Activated CD4-positive, CD25-positive, alpha-beta regulatory T cell treated with anti-CD3 and anti-CD28 coated beads, Interleukin-2, amount 50 U/mL, for 72 hours (primary cell): ENCODE measurements around the gene CHRM3.

Experiments used
- DNase-seq: peaks from one replicate; pipeline ENCODE4 v3.0.0; 2021

CHRM3 gene

DNA sequence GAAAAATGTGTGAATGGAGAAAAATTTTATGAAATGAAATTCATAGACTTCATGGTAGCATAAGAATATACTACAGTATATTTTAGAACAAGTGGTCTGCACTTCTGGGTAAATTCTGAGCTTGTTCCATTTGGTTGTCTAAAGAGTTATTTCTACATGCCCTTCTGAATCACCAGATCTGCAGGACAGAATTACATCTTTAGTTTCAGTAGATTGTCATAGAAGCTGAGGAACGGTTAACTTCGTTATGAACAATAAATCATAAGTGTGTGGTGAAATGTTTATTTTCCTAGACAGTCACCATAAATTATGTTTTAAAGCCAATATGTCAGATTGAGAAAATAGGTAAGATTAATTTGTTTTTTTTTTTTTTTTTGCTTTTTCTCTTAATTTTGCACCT, 30.9 kb downstream of the CHRM3 start:
- DNase-seq = no peak

DNA sequence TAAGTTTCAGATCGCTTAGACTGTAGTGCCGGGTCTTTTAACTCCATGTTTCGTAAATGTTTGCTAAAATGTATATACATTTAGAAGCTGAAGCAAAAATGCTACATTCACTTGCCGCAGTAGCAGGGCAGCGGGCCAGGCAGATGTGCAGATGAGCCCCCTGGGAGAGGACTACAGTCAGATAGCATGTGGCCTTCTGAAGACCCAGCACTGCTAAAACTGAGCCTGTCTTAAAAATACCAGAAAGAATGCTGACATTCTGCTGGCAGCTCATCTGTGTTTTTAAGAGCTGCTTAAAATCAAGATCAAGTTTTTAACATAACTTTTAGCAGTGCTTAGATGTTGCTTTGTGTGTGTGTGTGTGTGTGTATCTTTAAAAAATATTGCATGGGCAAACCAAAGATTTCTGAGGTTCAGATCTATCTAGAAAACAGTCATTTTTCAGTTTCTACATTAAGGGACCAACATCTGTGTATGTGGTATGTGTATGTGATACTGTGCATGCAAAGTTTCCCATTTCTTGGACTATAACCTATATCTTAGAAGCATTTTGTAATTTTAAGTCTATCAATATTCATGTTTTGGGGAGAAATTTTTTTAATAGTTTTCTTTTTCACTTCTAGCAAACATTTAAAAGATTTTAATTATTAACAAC, 31.7 kb downstream of the CHRM3 start:
- no peak for DNase-seq

DNA sequence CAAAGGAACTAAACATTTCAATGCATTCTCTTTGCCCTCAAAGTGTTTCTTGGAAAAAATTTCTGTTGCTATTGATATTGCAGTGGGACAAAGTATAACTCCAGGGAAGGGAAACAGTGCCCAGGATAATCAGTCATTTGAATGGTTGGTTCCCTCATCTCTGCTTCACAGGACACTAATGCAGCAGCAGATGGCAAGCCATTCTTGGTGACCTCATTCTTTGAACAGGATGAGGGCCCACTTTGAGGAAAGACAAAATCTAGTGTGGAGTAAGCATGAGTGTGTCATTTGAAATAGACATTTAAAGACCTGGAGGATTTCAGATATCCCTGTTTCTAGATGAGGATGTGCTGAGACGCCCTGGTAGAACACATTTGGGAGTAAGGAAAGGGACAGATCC, 32.3 kb downstream of the CHRM3 start:
- DNase-seq = no peak

DNA sequence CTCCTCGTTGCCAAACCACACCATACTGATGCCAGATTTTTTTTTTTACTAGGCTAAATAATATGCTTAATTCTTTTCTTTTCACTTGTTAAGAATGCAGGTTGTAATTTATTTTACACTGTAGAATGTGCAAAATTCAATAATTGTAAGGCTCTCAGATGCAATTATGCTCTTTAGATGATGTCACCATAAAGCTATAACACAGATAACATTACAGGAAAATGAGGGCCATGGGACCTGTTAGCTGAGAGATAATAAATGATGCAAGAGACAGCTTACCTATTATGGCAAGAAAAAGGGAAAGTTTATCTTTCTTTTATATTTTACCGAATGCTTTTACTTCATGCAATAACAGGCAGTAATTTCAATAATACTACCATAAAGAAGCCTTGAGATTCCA, 35.4 kb downstream of the CHRM3 start:
- DNase-seq = no peak

DNA sequence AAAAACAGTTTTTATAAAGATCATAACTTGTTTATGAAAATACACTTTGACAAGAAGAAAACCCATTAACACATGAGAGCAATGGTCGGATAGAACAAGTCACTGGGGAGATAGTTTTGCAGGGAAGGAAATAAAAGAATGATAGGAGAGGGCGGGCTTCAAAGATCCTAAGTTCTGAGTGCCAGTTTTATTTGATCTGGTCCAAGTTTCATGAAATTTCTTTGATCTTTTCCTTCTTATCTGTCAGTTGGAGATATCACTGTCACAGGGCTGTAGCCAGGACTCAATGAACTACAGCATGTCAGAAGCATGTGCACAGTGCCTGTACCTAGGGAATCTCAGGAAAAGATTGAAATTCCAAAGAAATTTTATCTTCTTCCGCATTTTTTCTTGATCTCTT, 36.5 kb downstream of the CHRM3 start:
- DNase-seq = no peak

DNA sequence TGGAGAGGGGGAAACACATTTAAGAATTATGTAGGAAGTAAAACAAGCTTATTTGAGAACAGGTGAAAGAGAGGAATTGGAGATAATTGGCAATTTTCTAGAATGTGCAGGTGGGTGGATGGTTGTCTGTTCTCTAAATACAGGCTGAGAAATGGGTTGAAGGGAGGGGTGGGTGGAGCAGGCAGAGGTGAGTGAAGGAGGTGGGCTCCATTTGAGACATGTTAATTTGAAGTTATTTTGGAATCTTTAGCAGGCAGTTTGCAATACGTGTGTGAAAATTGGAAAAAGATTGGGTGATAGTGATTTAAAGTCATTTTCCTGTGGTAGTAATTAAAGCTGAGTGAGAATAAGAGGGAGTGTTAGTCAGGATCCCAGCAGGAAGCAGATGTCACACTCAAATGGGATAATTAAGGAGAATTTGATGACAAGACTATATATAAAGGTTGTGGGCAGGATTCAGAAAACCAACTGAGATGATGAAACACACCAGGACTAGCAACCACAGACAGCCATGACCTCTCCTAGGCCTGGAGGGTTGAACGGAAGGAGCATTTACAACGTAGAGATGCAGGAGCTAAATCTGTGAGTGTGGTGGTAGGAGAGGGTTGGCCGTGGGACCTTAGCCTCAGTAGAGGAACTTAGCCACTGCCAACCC, 40.6 kb downstream of the CHRM3 start:
- DNase-seq = no peak

DNA sequence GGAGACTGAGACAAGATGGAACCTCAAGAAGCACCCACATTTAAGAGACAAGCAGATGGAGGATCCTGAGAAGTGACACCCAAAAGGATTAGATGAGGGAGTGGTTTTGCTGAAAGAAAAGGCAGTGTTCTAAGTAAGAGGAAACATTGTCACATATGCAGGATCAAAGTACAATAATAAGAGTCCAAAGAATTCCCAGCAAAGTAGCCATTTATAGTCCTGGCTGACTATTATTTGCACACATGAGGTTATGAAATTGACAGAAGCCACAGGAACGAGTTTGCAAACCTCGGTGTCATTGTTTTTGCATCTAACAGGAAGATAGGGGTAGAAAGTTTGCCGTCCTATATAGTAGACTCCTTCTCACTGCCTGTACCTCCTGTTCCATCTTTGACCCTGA, 41.3 kb downstream of the CHRM3 start:
- DNase-seq = no peak

DNA sequence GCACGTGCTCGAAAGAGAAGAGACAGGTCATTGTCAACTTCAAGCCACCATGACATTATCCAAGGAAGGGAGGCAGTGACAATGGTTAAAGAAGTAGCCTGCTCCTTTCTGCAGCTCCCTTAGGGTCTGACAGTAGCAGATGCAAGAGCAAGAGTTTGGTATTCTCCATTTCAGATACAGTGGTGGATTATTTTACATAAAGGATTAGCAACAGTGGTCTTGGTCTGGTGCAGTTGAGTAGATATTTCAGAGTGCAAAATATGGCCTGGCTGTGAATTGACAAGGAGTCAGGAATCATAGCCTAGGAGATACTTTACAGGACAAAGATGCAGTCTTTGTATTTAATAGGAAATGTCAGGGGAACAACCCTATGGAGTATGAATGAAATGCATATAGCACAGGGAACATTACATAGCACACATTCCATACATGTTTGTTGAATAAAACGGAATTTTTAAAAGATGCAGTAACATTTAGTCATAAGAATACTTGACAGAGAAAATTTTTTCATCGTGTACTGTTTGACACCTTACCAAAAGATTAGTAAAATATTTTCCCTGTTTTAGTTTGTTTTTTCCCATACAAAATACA, 41.8 kb downstream of the CHRM3 start:
- no peak for DNase-seq

DNA sequence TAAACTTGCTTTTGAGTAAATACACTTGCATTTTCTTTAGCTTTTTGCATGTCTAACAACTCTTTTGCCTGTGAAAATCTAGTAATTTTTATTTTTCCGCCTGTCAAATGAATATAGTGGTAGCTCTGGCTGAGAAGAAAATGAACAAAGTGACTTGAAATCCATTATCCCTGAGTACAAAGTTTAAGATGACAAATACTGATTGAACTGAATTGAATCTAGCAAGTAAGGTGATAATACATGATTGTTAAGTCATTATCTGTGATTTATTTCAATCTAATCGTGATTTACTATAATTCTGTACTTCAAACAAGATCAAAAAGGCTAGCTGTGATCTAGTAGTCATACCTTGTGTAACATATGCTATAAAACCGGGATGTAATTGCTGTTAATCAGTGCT, 42.8 kb downstream of the CHRM3 start:
- no peak for DNase-seq

DNA sequence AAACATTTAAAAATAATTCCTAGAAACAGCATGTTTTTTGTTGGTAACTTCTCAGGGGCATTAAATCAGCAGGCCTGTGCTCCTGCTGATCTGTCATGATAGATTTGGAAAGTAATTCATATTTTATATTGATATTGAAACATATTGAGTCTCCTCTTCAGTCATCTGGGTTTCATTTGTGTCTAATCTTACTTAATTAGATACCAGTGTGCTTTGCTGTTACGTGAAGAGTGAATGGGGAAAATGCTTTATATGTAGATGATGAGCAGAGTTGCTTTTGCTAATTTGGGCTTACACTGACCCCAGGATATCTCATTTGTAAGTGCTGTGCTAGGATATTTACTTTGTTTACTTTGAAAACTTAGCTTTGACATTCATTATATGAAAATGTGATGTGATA, 45.9 kb downstream of the CHRM3 start:
- no peak for DNase-seq

DNA sequence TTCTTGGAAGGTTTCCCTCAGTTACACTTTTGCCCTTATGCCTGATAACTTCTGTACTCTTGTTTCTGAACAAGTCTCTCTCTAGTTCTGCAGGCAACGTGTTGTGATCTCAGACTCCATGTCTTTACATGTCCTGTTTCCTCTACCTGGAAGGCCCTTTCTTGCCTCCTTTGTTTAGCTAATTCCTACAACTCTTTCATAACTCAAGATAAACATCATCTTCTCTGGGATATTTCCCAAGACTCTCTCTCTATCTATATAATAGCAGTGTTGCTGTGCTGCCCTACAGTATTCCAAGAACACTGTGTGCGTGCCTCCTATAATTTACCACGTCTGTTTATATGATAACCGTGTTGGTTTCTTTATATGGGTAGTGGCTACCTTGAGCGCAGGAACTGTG, 47.8 kb downstream of the CHRM3 start:
- no peak for DNase-seq
